H9 (cell line): ENCODE data around the gene HSDL2. TPM values are rescaled to one million over a fixed set of nuclear protein-coding genes. Genes with fewer than 3 reads are reported as not detected.

ENCODE experiments used
- DNase-seq: peaks from one replicate; pipeline ENCODE4 v3.0.0-alpha.2; 2017
- H2AFZ ChIP-seq: one replicate; pipeline ENCODE4 v1.6.1; 2013; ENCODE audit warnings: mild to moderate bottlenecking, low read length, control low read depth, moderate library complexity
- H2AK5ac ChIP-seq: 2 replicates; pipeline ENCODE4 v1.6.1; 2013; ENCODE audit warnings: low read length, control low read depth, mixed read lengths; ENCODE audit not compliant: insufficient read length
- H2BK120ac ChIP-seq: one replicate; pipeline ENCODE4 v1.6.1; 2013; ENCODE audit warnings: low read depth, mild to moderate bottlenecking, low read length, control low read depth, inconsistent platforms; ENCODE audit not compliant: poor library complexity, severe bottlenecking
- H2BK12ac ChIP-seq: 2 replicates; pipeline ENCODE4 v1.6.1; 2013; ENCODE audit warnings: low read length, control low read depth, mixed read lengths, low read depth; ENCODE audit not compliant: insufficient read length
- H2BK15ac ChIP-seq: 2 replicates; pipeline ENCODE4 v1.6.1; 2013; ENCODE audit warnings: low read depth, low read length, control low read depth
- H2BK20ac ChIP-seq: one replicate; pipeline ENCODE4 v1.6.1; 2013; ENCODE audit warnings: low read depth, mild to moderate bottlenecking, low read length, control low read depth, inconsistent platforms; ENCODE audit not compliant: poor library complexity, severe bottlenecking
- H2BK5ac ChIP-seq: 2 replicates; pipeline ENCODE4 v1.6.1; 2013; ENCODE audit warnings: low read length, control low read depth, mixed read lengths; ENCODE audit not compliant: insufficient read length
- H3K14ac ChIP-seq: 2 replicates; pipeline ENCODE4 v1.6.1; 2013; ENCODE audit warnings: low read length, control low read depth; ENCODE audit not compliant: insufficient read depth
- H3K18ac ChIP-seq: 2 replicates; pipeline ENCODE4 v1.6.1; 2013; ENCODE audit warnings: low read depth, mild to moderate bottlenecking, mixed read lengths, low read length, control low read depth; ENCODE audit not compliant: insufficient read length
- H3K23ac ChIP-seq: 2 replicates; pipeline ENCODE4 v1.6.1; 2013; ENCODE audit warnings: low read length, control low read depth, mixed read lengths, low read depth; ENCODE audit not compliant: insufficient read length
- H3K23me2 ChIP-seq: 2 replicates; pipeline ENCODE4 v1.6.1; 2013; ENCODE audit warnings: low read depth, mild to moderate bottlenecking, mixed read lengths, low read length, control low read depth; ENCODE audit not compliant: insufficient read length, poor library complexity, severe bottlenecking
- H3K27ac ChIP-seq: 2 replicates; pipeline ENCODE4 v1.5.1; 2013; ENCODE audit warnings: low read length, control low read depth, mixed read lengths, low read depth; ENCODE audit not compliant: insufficient read length
- H3K27me3 ChIP-seq: 2 replicates; pipeline ENCODE4 v1.6.1; 2013; ENCODE audit warnings: low read length, control low read depth, inconsistent platforms; ENCODE audit not compliant: insufficient read depth
- H3K4ac ChIP-seq: 2 replicates; pipeline ENCODE4 v1.6.1; 2013; ENCODE audit warnings: low read depth, mild to moderate bottlenecking, control low read depth, inconsistent platforms, low read length, moderate library complexity
- H3K4me1 ChIP-seq: 2 replicates; pipeline ENCODE4 v1.6.1; 2013; ENCODE audit warnings: low read length, control low read depth, inconsistent platforms; ENCODE audit not compliant: insufficient read depth
- H3K4me2 ChIP-seq: 2 replicates; pipeline ENCODE4 v1.6.1; 2013; ENCODE audit warnings: low read length, control low read depth, mixed read lengths; ENCODE audit not compliant: insufficient read length, insufficient read depth
- H3K56ac ChIP-seq: 2 replicates; pipeline ENCODE4 v1.6.1; 2013; ENCODE audit warnings: low read depth, mild to moderate bottlenecking, mixed read lengths, low read length, control low read depth; ENCODE audit not compliant: insufficient read length
- H3K79me1 ChIP-seq: 2 replicates; pipeline ENCODE4 v1.6.1; 2013; ENCODE audit warnings: low read depth, mild to moderate bottlenecking, moderate library complexity, low read length, control low read depth, inconsistent platforms; ENCODE audit not compliant: insufficient read depth, poor library complexity, severe bottlenecking
- H3K79me2 ChIP-seq: 2 replicates; pipeline ENCODE4 v1.6.1; 2013; ENCODE audit warnings: low read length, control low read depth, inconsistent platforms; ENCODE audit not compliant: insufficient read depth
- H3K9ac ChIP-seq: 2 replicates; pipeline ENCODE4 v1.6.1; 2013; ENCODE audit warnings: low read length, control low read depth, mixed read lengths; ENCODE audit not compliant: insufficient read length; ENCODE audit errors: extremely low read depth
- H3K9me3 ChIP-seq: one replicate; pipeline ENCODE4 v1.6.1; 2013; ENCODE audit warnings: low read depth, low read length, inconsistent platforms; ENCODE audit not compliant: control insufficient read depth
- H3T11ph ChIP-seq: one replicate; pipeline ENCODE4 v1.6.1; 2013; ENCODE audit warnings: mild to moderate bottlenecking, low read length, control low read depth, inconsistent platforms
- H4K20me1 ChIP-seq: one replicate; pipeline ENCODE4 v1.6.1; 2013; ENCODE audit not compliant: control insufficient read depth, insufficient read length, insufficient read depth
- H4K5ac ChIP-seq: 2 replicates; pipeline ENCODE4 v1.6.1; 2013; ENCODE audit warnings: low read depth, mild to moderate bottlenecking, mixed read lengths, low read length, control low read depth; ENCODE audit not compliant: insufficient read length
- H4K8ac ChIP-seq: replicated peaks from 2 replicates; pipeline ENCODE4 v1.6.1; 2013; ENCODE audit warnings: low read length, control low read depth, mixed read lengths, low read depth; ENCODE audit not compliant: insufficient read length
- H4K91ac ChIP-seq: 2 replicates; pipeline ENCODE4 v1.6.1; 2013; ENCODE audit warnings: low read depth, mild to moderate bottlenecking, moderate library complexity, mixed read lengths, low read length, control low read depth; ENCODE audit not compliant: insufficient read length
- H3K27ac Mint-ChIP-seq, 3 experiments: 2 replicates in 2 of 3; 3 replicates in 1 of 3; pipeline ENCODE4 v1.8.0; 2020 to 2021; ENCODE audit warnings: mixed read lengths in 3 of 3, mild to moderate bottlenecking in 1 of 3, moderate library complexity in 1 of 3
- H3K27me3 Mint-ChIP-seq: 2 replicates; pipeline ENCODE4 v1.8.0; 2021; ENCODE audit warnings: low read depth, mild to moderate bottlenecking, moderate library complexity, mixed read lengths
- H3K36me3 Mint-ChIP-seq, 3 experiments: 2 replicates in 2 of 3; 3 replicates in 1 of 3; pipeline ENCODE4 v1.8.0; 2020 to 2021; ENCODE audit warnings: low read depth in 3 of 3, mixed read lengths in 3 of 3; ENCODE audit not compliant: insufficient read depth in 1 of 3
- H3K4me1 Mint-ChIP-seq, 2 experiments: 2 replicates each; pipeline ENCODE4 v1.8.0; 2020; ENCODE audit warnings: mixed read lengths in 2 of 2
- H3K4me3 Mint-ChIP-seq, 2 experiments: 2 replicates in 1 of 2; 3 replicates in 1 of 2; pipeline ENCODE4 v1.8.0; 2020 to 2021; ENCODE audit warnings: mild to moderate bottlenecking in 2 of 2, mixed read lengths in 2 of 2, moderate library complexity in 1 of 2
- H3K9me3 Mint-ChIP-seq, 2 experiments: 2 replicates in 1 of 2; 3 replicates in 1 of 2; pipeline ENCODE4 v1.8.0; 2020; ENCODE audit warnings: mild to moderate bottlenecking in 2 of 2, mixed read lengths in 2 of 2, moderate library complexity in 1 of 2
- CTCF ChIP-seq: fragments of 200-600 bp; sonication (generic); conservative IDR thresholded peaks from 3 replicates; pipeline ENCODE4 v1.8.0; 2021; ENCODE audit warnings: antibody characterized with exemption, mild to moderate bottlenecking
- WGBS: extraction: QIAGEN DNeasy Blood & Tissue Kit; methylation state at CpG from one replicate; pipeline ENCODE4 v1.1.7; 2013; ENCODE audit warnings: missing lambda C conversion rate, low lambda C conversion rate, mixed read lengths; ENCODE audit not compliant: insufficient read length; ENCODE audit errors: extremely low coverage; 5-methylcytosine and 5-hydroxymethylcytosine counted together
- total RNA-seq: library from RNA; stranded (reverse); gene quantifications from 2 replicates; pipeline ENCODE4 v1.2.1, GENCODE V29; 2021

Gene HSDL2
- total RNA-seq, 1 experiment from 2014 or later, result 16.6 TPM

GRCh38 chr9:112485574-112485973 is 105.7 kb downstream of the HSDL2 start:
- H3K4me3 Mint-ChIP-seq, result peak overlapping the region; percentile 95 to 96
- Histone ChIP-seq H3K79me2 (peaks cover 14% of the 10 kb centered on the region; the same call in 1 of the 2 replicates), H4K8ac (no peak overlapping the region), H4K5ac (no peak overlapping the region), H3K23me2 (peaks cover 3% of the 10 kb centered on the region), H3K4me1 (peaks cover 2% of the 10 kb centered on the region; the same call in 1 of the 2 replicates), H3K4ac (no peak overlapping the region), H3K18ac (no peak overlapping the region), H3K79me1 (no peaks in the 10 kb centered on the region), H4K91ac (no peak overlapping the region), H2BK120ac (no peak overlapping the region), H3K23ac (no peak overlapping the region), H3K9ac (no peak overlapping the region), H3T11ph (no peak overlapping the region), H3K14ac (no peak overlapping the region), H3K9me3 (no peaks in the 10 kb centered on the region), H3K27me3 (no peaks in the 10 kb centered on the region), H3K56ac (no peak overlapping the region), H2AK5ac (no peak overlapping the region), H3K27ac (no peak overlapping the region), H2BK12ac (no peak overlapping the region), H2BK5ac (no peak overlapping the region), H2BK15ac (no peak overlapping the region), H2AFZ (no peak overlapping the region), H2BK20ac (no peak overlapping the region), H3K4me2 (peak overlapping the region; percentile 89), H4K20me1 (no peaks in the 10 kb centered on the region)
- H3K9me3 Mint-ChIP-seq, result no peaks in the 10 kb centered on the region; a peak in 1 of 5 replicates
- H3K27ac Mint-ChIP-seq, result no peak overlapping the region
- H3K36me3 Mint-ChIP-seq, result peaks cover 0 to 7% (median 0%) of the 10 kb centered on the region in 3 experiments; a peak in 3 of 7 replicates
- no peaks in the 10 kb centered on the region for H3K27me3 Mint-ChIP-seq
- TF ChIP-seq CTCF, result no peak
- no peak for DNase-seq
- no CpG with 5 or more reads among the region's 3 CpGs for WGBS
- peaks cover 33 to 37% of the 10 kb centered on the region in 2 experiments for H3K4me1 Mint-ChIP-seq
